HepG2 (cell line): ENCODE data around the gene RILPL1. TPM values are rescaled to one million over a fixed set of nuclear protein-coding genes. Genes with fewer than 3 reads are reported as not detected.
A peak's percentile ranks its signal among the peaks of the same experiment; 100 is the strongest.

Experiments
- ATAC-seq: fragments of 200-7000 bp; cut with Tn5 transposase; 3 replicates; pipeline ENCODE4 v1.9.1; 2020; ENCODE audit warnings: mild to moderate bottlenecking, moderate library complexity
- BruUV-seq: library from RNA; stranded (reverse); fragments of 400-500 nt; replicated peaks from 2 replicates; lab custom pipeline; 2021; lab: Mats Ljungman, UMichigan
- CTCF ChIA-PET: fragments of 300-600 bp; formaldehyde crosslinking; extraction: SDS; loops from one replicate; lab custom pipeline; 2021; ENCODE audit warnings: low total read pairs, inconsistent platforms, low intra/inter-chr PET ratio; lab: Yijun Ruan, JAX
- POLR2A ChIA-PET: fragments of 350-600 bp; sonication (Branson Sonifier 250); formaldehyde crosslinking; loops from one replicate; lab custom pipeline; 2020; ENCODE audit warnings: antibody characterized with exemption, inconsistent platforms; lab: Yijun Ruan, JAX
- DNase-seq: peaks from one replicate; pipeline ENCODE4 v3.0.0-alpha.2; 2015; ENCODE audit warnings: low spot score
- FAIRE-seq: peaks from 3 replicates; lab custom pipeline; 2011; peaks lifted over from hg19 to GRCh38; lab: Jason Lieb, UNC
- H2AFZ ChIP-seq: one replicate; pipeline ENCODE4 v1.6.1; 2011; ENCODE audit warnings: low read length, inconsistent platforms
- H3K27ac ChIP-seq: fragments of 300-600 bp; 3 replicates; pipeline ENCODE4 v1.8.0; 2011; ENCODE audit warnings: mixed run types, mild to moderate bottlenecking, mixed read lengths, low read length, inconsistent platforms; ENCODE audit not compliant: insufficient read depth; ENCODE audit errors: extremely low read length
- H3K27me3 ChIP-seq, 2 experiments: fragments of 200-600 bp in 1 of 2; 2 replicates in 1 of 2; 3 replicates in 1 of 2; pipeline versions ENCODE4 v1.6.0 to v1.8.0; 2011; ENCODE audit warnings: low read length in 2 of 2, mild to moderate bottlenecking in 2 of 2, moderate library complexity in 2 of 2, inconsistent platforms in 1 of 2; ENCODE audit not compliant: insufficient read depth in 2 of 2, control insufficient read depth in 1 of 2
- H3K36me3 ChIP-seq, 2 experiments: fragments of 200-600 bp in 1 of 2; replicated peaks in 1 of 2; 2 replicates in 1 of 2; 3 replicates in 1 of 2; pipeline versions ENCODE4 v1.5.1 to v1.8.0; 2011; ENCODE audit warnings: low read length in 2 of 2, inconsistent platforms in 1 of 2; ENCODE audit not compliant: insufficient read depth in 2 of 2, control insufficient read depth in 1 of 2
- H3K4me1 ChIP-seq: 2 replicates; pipeline ENCODE4 v1.5.1; 2012; ENCODE audit warnings: low read length, inconsistent platforms; ENCODE audit not compliant: insufficient read depth
- H3K4me2 ChIP-seq: 2 replicates; pipeline ENCODE4 v1.6.0; 2011; ENCODE audit warnings: low read depth, low read length, inconsistent platforms
- H3K4me3 ChIP-seq, 3 experiments: fragments of 200-600 bp in 1 of 3; sonication (generic), shearing (Covaris generic) in 1 of 3; replicated peaks in 1 of 3; 2 replicates each; pipeline ENCODE4 v1.5.1; 2011 to 2016; ENCODE audit warnings: low read length in 3 of 3, inconsistent platforms in 2 of 3, low read depth in 2 of 3, mild to moderate bottlenecking in 2 of 3, control low read depth in 1 of 3, mixed read lengths in 1 of 3; ENCODE audit not compliant: insufficient read depth in 1 of 3
- H3K79me2 ChIP-seq: one replicate; pipeline ENCODE4 v1.6.1; 2011; ENCODE audit warnings: low read length, inconsistent platforms; ENCODE audit not compliant: insufficient read depth
- H3K9ac ChIP-seq: 2 replicates; pipeline ENCODE4 v1.6.0; 2011; ENCODE audit warnings: mild to moderate bottlenecking, low read depth, low read length, inconsistent platforms; ENCODE audit not compliant: insufficient read depth
- H3K9me3 ChIP-seq: 2 replicates; pipeline ENCODE4 v1.5.1; 2012; ENCODE audit warnings: mild to moderate bottlenecking, low read length
- H4K20me1 ChIP-seq: 2 replicates; pipeline ENCODE4 v1.6.0; 2011; ENCODE audit warnings: inconsistent platforms, mild to moderate bottlenecking, low read length, moderate library complexity; ENCODE audit not compliant: insufficient read depth
- HDAC2 ChIP-seq: sonication (generic); formaldehyde crosslinking; IDR thresholded peaks from 2 replicates; pipeline ENCODE4 v1.4.0; 2020; ENCODE audit warnings: missing genetic modification reagents
- STAG1 ChIP-seq: sonication (generic); formaldehyde crosslinking; IDR thresholded peaks from 2 replicates; pipeline ENCODE4 v1.4.0; 2020; ENCODE audit warnings: missing genetic modification reagents
- ZBTB38 ChIP-seq: sonication (generic); formaldehyde crosslinking; IDR thresholded peaks from 2 replicates; pipeline ENCODE4 v1.5.1; 2020; ENCODE audit warnings: mild to moderate bottlenecking, missing genetic modification reagents
- ZNF790 ChIP-seq: sonication (generic); formaldehyde crosslinking; IDR thresholded peaks from 2 replicates; pipeline ENCODE4 v1.8.0; 2022; ENCODE audit warnings: missing genetic modification reagents, mild to moderate bottlenecking, borderline replicate concordance
- WGBS: methylation state at CpG from one replicate; pipeline ENCODE4 v1.1.6; 2017; ENCODE audit warnings: low lambda C conversion rate; 5-methylcytosine and 5-hydroxymethylcytosine counted together
- in situ Hi-C: cut with HindIII; loops from 2 replicates; pipeline ENCODE4 v1.10.0; 2017; ENCODE audit warnings: low pct_unique_long_range_greater_than_20kb; ENCODE audit not compliant: extremely low pct_ligation_motif_present
- intact Hi-C: fragments of 100-400 bp; cut with micrococcal nuclease; formaldehyde crosslinking; loops from one replicate; pipeline ENCODE4 v1.10.0; 2022; ENCODE audit not compliant: unreplicated experiment
- polyA plus RNA-seq, 8 experiments: library from polyadenylated mRNA; depleted of rRNA in 3 of 8; stranded (reverse) in 7 of 8; unstranded in 1 of 8; fragments of >200 nt; fragmentation: Illumina TruSeq in 4 of 8; extraction: Trizol in 4 of 8; gene quantifications; 2 replicates each; pipeline versions ENCODE4 v1.2.1 to v1.2.3, GENCODE V29; 2011 to 2016; ENCODE audit warnings: low read depth in 4 of 8, missing spikeins in 1 of 8, mixed read lengths in 1 of 8; ENCODE audit not compliant: insufficient read depth in 1 of 8
- total RNA-seq, 5 experiments: library from RNA; depleted of rRNA; stranded (reverse); fragments of >200 nt; fragmentation: Illumina TruSeq; extraction: Trizol; gene quantifications; 2 replicates each; pipeline ENCODE4 v1.2.3, GENCODE V29; 2016; ENCODE audit warnings: low read depth in 1 of 5
- TF ChIP-seq, protein P1 (sequence below): IDR thresholded peaks from 2 replicates; pipeline ENCODE4 v1.6.1; 2016; ENCODE audit warnings: low read depth, control low read depth
- TF ChIP-seq, protein P2 (sequence below): sonication (generic); formaldehyde crosslinking; IDR thresholded peaks from 2 replicates; pipeline ENCODE4 v1.5.0; 2020; ENCODE audit warnings: mild to moderate bottlenecking, missing genetic modification reagents, borderline replicate concordance
- TF ChIP-seq, protein P3 (sequence below): sonication (generic); formaldehyde crosslinking; IDR thresholded peaks from 2 replicates; pipeline ENCODE4 v1.4.0; 2020; ENCODE audit warnings: missing genetic modification reagents

Gene RILPL1
- total and polyA plus RNA-seq, 2 of the 13 experiments (the other 11 are each of a cell fraction or from before 2014, with no cell fraction given), result 5.8 to 28.4 TPM

DNA sequence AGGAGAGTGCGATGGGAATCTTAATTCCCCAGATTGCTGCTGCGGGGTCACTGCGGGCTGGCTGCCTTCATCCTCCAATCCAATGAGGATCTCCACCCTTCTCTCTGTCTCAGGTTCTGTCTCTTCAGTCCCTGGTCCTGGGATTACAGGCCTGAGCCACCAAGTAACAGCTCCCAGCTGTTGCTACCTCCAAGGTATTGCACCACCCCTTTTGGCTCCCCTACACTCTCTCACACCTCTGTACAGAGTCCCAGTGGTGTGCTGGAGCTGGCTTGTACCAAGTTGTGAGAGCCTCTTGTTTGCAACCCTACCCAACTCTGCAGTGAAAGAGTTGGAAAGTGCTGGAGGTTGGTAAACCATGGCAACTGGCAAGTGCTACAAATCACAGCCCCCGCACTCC is 10.0 kb upstream of the RILPL1 start:
- no peak for ATAC-seq
- H3K9me3 ChIP-seq, result no peaks in the 10 kb centered on the region
- H2AFZ ChIP-seq, result no peak overlapping the region
- no peak overlapping the region for H3K27ac ChIP-seq
- H3K27me3 ChIP-seq, result peaks cover 0 to 5% of the 10 kb centered on the region in 2 experiments; a peak in 2 of 5 replicates
- TF ChIP-seq, protein P1, sequence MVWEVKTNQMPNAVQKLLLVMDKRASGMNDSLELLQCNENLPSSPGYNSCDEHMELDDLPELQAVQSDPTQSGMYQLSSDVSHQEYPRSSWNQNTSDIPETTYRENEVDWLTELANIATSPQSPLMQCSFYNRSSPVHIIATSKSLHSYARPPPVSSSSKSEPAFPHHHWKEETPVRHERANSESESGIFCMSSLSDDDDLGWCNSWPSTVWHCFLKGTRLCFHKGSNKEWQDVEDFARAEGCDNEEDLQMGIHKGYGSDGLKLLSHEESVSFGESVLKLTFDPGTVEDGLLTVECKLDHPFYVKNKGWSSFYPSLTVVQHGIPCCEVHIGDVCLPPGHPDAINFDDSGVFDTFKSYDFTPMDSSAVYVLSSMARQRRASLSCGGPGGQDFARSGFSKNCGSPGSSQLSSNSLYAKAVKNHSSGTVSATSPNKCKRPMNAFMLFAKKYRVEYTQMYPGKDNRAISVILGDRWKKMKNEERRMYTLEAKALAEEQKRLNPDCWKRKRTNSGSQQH (CRISPR knock-in tag), result no peak
- peak; percentile 97 for TF ChIP-seq ZNF790
- no peaks in the 10 kb centered on the region for H3K36me3 ChIP-seq
- CTCF ChIA-PET, result no interaction called here
- no peak overlapping the region for H3K4me3 ChIP-seq
- POLR2A ChIA-PET, result no interaction called here
- no peak for FAIRE-seq
- no peak overlapping the region for H3K9ac ChIP-seq
- no peak for DNase-seq
- H3K4me1 ChIP-seq, result peaks cover 36% of the 10 kb centered on the region
- H4K20me1 ChIP-seq, result no peaks in the 10 kb centered on the region
- 100% methylated on average over 4 of the region's 4 CpGs for WGBS
- no TSS peak for BruUV-seq
- in situ Hi-C loops (no loop called here), intact Hi-C loops (no loop called here)
- H3K4me2 ChIP-seq, result no peak overlapping the region
- no peaks in the 10 kb centered on the region for H3K79me2 ChIP-seq

DNA sequence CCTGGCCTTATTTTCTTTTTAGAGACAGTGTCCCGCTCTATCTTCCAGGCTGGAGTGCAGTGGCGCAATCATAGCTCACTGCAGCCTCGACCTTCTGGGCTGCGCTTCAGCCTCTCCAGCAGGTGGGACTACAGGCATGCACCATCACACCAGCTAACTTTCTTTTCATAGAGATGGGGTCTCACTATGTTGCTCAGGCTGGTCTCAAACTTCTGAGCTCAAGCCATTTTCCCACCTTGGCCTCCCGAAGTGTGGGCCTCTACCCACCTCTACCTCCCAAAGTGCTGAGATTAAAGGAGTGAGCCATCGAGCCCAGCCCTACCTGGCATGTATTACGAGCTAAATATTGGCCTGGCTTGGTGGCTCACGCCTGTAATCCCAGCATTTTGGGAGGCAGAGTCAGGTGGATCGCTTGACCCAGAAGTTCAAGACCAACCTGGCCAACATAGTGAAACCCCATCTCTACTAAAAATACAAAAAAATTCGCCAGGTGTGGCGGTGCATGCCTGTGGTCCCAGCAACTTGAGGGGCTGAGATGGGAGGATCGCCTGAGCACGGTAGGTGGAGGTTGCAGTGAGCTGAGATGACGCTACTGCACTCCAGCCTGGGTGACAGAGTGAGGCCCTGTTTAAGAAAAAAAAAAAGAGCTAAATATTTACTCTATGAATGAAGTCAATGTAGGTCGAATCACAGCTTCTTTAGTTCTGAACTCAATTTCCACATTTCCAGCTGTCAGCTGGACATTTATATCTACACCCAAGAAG is 7.6 kb upstream of the RILPL1 start:
- intact Hi-C loops, result loop anchor here (2.0 kb wide), 1 partner anchor 42 kb away; no protein-coding TSS in a partner anchor
- TF ChIP-seq ZBTB38 (peak; percentile 34; the same call in 1 of the 2 replicates), HDAC2 (CRISPR knock-in tag) (peak; percentile 40; the same call in 1 of the 2 replicates), STAG1 (CRISPR knock-in tag) (peak; percentile 78)
- TF ChIP-seq, protein P2, sequence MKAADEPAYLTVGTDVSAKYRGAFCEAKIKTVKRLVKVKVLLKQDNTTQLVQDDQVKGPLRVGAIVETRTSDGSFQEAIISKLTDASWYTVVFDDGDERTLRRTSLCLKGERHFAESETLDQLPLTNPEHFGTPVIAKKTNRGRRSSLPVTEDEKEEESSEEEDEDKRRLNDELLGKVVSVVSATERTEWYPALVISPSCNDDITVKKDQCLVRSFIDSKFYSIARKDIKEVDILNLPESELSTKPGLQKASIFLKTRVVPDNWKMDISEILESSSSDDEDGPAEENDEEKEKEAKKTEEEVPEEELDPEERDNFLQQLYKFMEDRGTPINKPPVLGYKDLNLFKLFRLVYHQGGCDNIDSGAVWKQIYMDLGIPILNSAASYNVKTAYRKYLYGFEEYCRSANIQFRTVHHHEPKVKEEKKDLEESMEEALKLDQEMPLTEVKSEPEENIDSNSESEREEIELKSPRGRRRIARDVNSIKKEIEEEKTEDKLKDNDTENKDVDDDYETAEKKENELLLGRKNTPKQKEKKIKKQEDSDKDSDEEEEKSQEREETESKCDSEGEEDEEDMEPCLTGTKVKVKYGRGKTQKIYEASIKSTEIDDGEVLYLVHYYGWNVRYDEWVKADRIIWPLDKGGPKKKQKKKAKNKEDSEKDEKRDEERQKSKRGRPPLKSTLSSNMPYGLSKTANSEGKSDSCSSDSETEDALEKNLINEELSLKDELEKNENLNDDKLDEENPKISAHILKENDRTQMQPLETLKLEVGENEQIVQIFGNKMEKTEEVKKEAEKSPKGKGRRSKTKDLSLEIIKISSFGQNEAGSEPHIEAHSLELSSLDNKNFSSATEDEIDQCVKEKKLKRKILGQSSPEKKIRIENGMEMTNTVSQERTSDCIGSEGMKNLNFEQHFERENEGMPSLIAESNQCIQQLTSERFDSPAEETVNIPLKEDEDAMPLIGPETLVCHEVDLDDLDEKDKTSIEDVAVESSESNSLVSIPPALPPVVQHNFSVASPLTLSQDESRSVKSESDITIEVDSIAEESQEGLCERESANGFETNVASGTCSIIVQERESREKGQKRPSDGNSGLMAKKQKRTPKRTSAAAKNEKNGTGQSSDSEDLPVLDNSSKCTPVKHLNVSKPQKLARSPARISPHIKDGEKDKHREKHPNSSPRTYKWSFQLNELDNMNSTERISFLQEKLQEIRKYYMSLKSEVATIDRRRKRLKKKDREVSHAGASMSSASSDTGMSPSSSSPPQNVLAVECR (CRISPR knock-in tag), result no peak; the same call in 1 of the 2 replicates
- TF ChIP-seq, protein P3, sequence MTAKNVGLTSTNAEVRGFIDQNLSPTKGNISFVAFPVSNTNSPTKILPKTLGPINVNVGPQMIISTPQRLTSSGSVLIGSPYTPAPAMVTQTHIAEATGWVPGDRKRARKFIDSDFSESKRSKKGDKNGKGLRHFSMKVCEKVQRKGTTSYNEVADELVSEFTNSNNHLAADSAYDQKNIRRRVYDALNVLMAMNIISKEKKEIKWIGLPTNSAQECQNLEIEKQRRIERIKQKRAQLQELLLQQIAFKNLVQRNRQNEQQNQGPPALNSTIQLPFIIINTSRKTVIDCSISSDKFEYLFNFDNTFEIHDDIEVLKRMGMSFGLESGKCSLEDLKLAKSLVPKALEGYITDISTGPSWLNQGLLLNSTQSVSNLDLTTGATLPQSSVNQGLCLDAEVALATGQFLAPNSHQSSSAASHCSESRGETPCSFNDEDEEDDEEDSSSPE (CRISPR knock-in tag), result peak; percentile 21; the same call in 1 of the 2 replicates

More for the DNA sequence above, 7.6 kb upstream of the RILPL1 start:
- POLR2A ChIA-PET, result interaction anchor here (0.7 to 2.4 kb wide), 7 partner anchors 8 to 308 kb away, joined by 3 to 10 read pairs (median 4); partner anchors contain the start of genes DDX55, MPHOSPH9, MTRFR and RILPL1
- H3K4me1 ChIP-seq, result peaks cover 38% of the 10 kb centered on the region
- no peak for FAIRE-seq
- H3K4me2 ChIP-seq, result peak overlapping the region; percentile 95
- H3K9ac ChIP-seq, result peak overlapping the region; percentile 57; the same call in 1 of the 2 replicates
- no peaks in the 10 kb centered on the region for H4K20me1 ChIP-seq
- H3K9me3 ChIP-seq, result no peaks in the 10 kb centered on the region
- no peaks in the 10 kb centered on the region for H3K36me3 ChIP-seq
- no TSS peak for BruUV-seq
- peak; percentile 94 for ATAC-seq
- WGBS, result 8% methylated on average over 15 of the region's 15 CpGs
- in situ Hi-C loops, result no loop called here
- CTCF ChIA-PET, result interaction anchor here (1.3 to 2.2 kb wide), 2 partner anchors 41 to 61 kb away, joined by 4 to 9 read pairs; partner anchors contain the start of gene DDX55
- peak overlapping the region; percentile 50 for H2AFZ ChIP-seq
- H3K4me3 ChIP-seq, result peak overlapping the region; percentile 48 to 62 (median 61)
- peaks cover 0 to 5% of the 10 kb centered on the region in 2 experiments; a peak in 2 of 5 replicates for H3K27me3 ChIP-seq
- H3K79me2 ChIP-seq, result no peaks in the 10 kb centered on the region
- no peak overlapping the region for H3K27ac ChIP-seq
- peak; percentile 49 for DNase-seq
